HCT116 (cell line): ENCODE data around the gene TET3.

Experiments
- POLR2AphosphoS5 ChIP-seq: IDR thresholded peaks from 2 replicates; pipeline ENCODE4 v1.6.1; 2011; ENCODE audit warnings: mild to moderate bottlenecking, low read depth, low read length, moderate library complexity
- RAD21 ChIP-seq: IDR thresholded peaks from 2 replicates; pipeline ENCODE4 v1.6.1; 2012; ENCODE audit warnings: low read depth, mild to moderate bottlenecking
- SRF ChIP-seq: IDR thresholded peaks from 2 replicates; pipeline ENCODE4 v1.6.1; 2012; ENCODE audit warnings: low read depth

DNA sequence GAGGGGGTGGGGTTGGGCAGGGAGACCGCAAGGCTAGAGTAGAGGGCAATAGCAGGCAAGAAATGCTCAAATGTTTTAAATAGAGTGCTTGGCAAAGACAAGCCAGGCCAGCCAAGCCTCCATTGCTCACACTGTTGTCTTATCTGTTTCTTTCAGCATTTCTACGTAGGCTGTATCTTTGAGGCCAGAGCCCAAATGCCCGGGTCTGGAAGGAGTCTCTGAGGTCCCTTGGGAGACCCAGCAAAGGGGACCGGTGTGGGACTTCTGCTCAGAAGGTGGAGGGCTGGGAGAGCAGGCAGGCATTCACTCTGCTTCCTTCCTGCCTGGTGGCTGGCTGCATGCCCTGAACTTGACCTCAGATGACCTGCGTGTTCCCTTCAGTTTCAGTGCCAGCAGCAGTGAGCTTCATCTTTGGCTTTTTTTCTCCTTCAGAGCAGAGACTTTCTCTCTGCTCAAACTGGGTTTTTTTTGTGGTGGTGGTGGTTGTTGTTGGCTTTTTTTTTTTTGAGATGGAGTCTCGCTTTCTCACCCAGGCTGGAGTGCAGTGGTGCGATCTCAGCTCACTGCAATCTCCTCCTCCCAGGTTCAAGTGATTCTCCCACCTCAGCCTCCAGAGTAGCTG, 13.7 kb upstream of the TET3 start:
- TF ChIP-seq SRF (no peak), POLR2AphosphoS5 (no peak), RAD21 (no peak)
